H9 (cell line): Measurements from ENCODE around the gene PCSK2. TPM values are rescaled to one million over a fixed set of nuclear protein-coding genes. Genes with fewer than 3 reads are reported as not detected.

Experiments
- DNase-seq: peaks from one replicate; pipeline ENCODE4 v3.0.0-alpha.2; 2017
- H2AFZ ChIP-seq: one replicate; pipeline ENCODE4 v1.6.1; 2013; ENCODE audit warnings: mild to moderate bottlenecking, low read length, control low read depth, moderate library complexity
- H2AK5ac ChIP-seq: 2 replicates; pipeline ENCODE4 v1.6.1; 2013; ENCODE audit warnings: low read length, control low read depth, mixed read lengths; ENCODE audit not compliant: insufficient read length
- H2BK120ac ChIP-seq: one replicate; pipeline ENCODE4 v1.6.1; 2013; ENCODE audit warnings: low read depth, mild to moderate bottlenecking, low read length, control low read depth, inconsistent platforms; ENCODE audit not compliant: poor library complexity, severe bottlenecking
- H2BK12ac ChIP-seq: 2 replicates; pipeline ENCODE4 v1.6.1; 2013; ENCODE audit warnings: low read length, control low read depth, mixed read lengths, low read depth; ENCODE audit not compliant: insufficient read length
- H2BK15ac ChIP-seq: 2 replicates; pipeline ENCODE4 v1.6.1; 2013; ENCODE audit warnings: low read depth, low read length, control low read depth
- H2BK20ac ChIP-seq: one replicate; pipeline ENCODE4 v1.6.1; 2013; ENCODE audit warnings: low read depth, mild to moderate bottlenecking, low read length, control low read depth, inconsistent platforms; ENCODE audit not compliant: poor library complexity, severe bottlenecking
- H2BK5ac ChIP-seq: 2 replicates; pipeline ENCODE4 v1.6.1; 2013; ENCODE audit warnings: low read length, control low read depth, mixed read lengths; ENCODE audit not compliant: insufficient read length
- H3K14ac ChIP-seq: 2 replicates; pipeline ENCODE4 v1.6.1; 2013; ENCODE audit warnings: low read length, control low read depth; ENCODE audit not compliant: insufficient read depth
- H3K18ac ChIP-seq: 2 replicates; pipeline ENCODE4 v1.6.1; 2013; ENCODE audit warnings: low read depth, mild to moderate bottlenecking, mixed read lengths, low read length, control low read depth; ENCODE audit not compliant: insufficient read length
- H3K23ac ChIP-seq: 2 replicates; pipeline ENCODE4 v1.6.1; 2013; ENCODE audit warnings: low read length, control low read depth, mixed read lengths, low read depth; ENCODE audit not compliant: insufficient read length
- H3K23me2 ChIP-seq: 2 replicates; pipeline ENCODE4 v1.6.1; 2013; ENCODE audit warnings: low read depth, mild to moderate bottlenecking, mixed read lengths, low read length, control low read depth; ENCODE audit not compliant: insufficient read length, poor library complexity, severe bottlenecking
- H3K27ac ChIP-seq: 2 replicates; pipeline ENCODE4 v1.5.1; 2013; ENCODE audit warnings: low read length, control low read depth, mixed read lengths, low read depth; ENCODE audit not compliant: insufficient read length
- H3K27me3 ChIP-seq: 2 replicates; pipeline ENCODE4 v1.6.1; 2013; ENCODE audit warnings: low read length, control low read depth, inconsistent platforms; ENCODE audit not compliant: insufficient read depth
- H3K4ac ChIP-seq: 2 replicates; pipeline ENCODE4 v1.6.1; 2013; ENCODE audit warnings: low read depth, mild to moderate bottlenecking, control low read depth, inconsistent platforms, low read length, moderate library complexity
- H3K4me1 ChIP-seq: 2 replicates; pipeline ENCODE4 v1.6.1; 2013; ENCODE audit warnings: low read length, control low read depth, inconsistent platforms; ENCODE audit not compliant: insufficient read depth
- H3K4me2 ChIP-seq: 2 replicates; pipeline ENCODE4 v1.6.1; 2013; ENCODE audit warnings: low read length, control low read depth, mixed read lengths; ENCODE audit not compliant: insufficient read length, insufficient read depth
- H3K56ac ChIP-seq: 2 replicates; pipeline ENCODE4 v1.6.1; 2013; ENCODE audit warnings: low read depth, mild to moderate bottlenecking, mixed read lengths, low read length, control low read depth; ENCODE audit not compliant: insufficient read length
- H3K79me1 ChIP-seq: 2 replicates; pipeline ENCODE4 v1.6.1; 2013; ENCODE audit warnings: low read depth, mild to moderate bottlenecking, moderate library complexity, low read length, control low read depth, inconsistent platforms; ENCODE audit not compliant: insufficient read depth, poor library complexity, severe bottlenecking
- H3K79me2 ChIP-seq: 2 replicates; pipeline ENCODE4 v1.6.1; 2013; ENCODE audit warnings: low read length, control low read depth, inconsistent platforms; ENCODE audit not compliant: insufficient read depth
- H3K9ac ChIP-seq: 2 replicates; pipeline ENCODE4 v1.6.1; 2013; ENCODE audit warnings: low read length, control low read depth, mixed read lengths; ENCODE audit not compliant: insufficient read length; ENCODE audit errors: extremely low read depth
- H3K9me3 ChIP-seq: one replicate; pipeline ENCODE4 v1.6.1; 2013; ENCODE audit warnings: low read depth, low read length, inconsistent platforms; ENCODE audit not compliant: control insufficient read depth
- H3T11ph ChIP-seq: one replicate; pipeline ENCODE4 v1.6.1; 2013; ENCODE audit warnings: mild to moderate bottlenecking, low read length, control low read depth, inconsistent platforms
- H4K20me1 ChIP-seq: one replicate; pipeline ENCODE4 v1.6.1; 2013; ENCODE audit not compliant: control insufficient read depth, insufficient read length, insufficient read depth
- H4K5ac ChIP-seq: 2 replicates; pipeline ENCODE4 v1.6.1; 2013; ENCODE audit warnings: low read depth, mild to moderate bottlenecking, mixed read lengths, low read length, control low read depth; ENCODE audit not compliant: insufficient read length
- H4K8ac ChIP-seq: replicated peaks from 2 replicates; pipeline ENCODE4 v1.6.1; 2013; ENCODE audit warnings: low read length, control low read depth, mixed read lengths, low read depth; ENCODE audit not compliant: insufficient read length
- H4K91ac ChIP-seq: 2 replicates; pipeline ENCODE4 v1.6.1; 2013; ENCODE audit warnings: low read depth, mild to moderate bottlenecking, moderate library complexity, mixed read lengths, low read length, control low read depth; ENCODE audit not compliant: insufficient read length
- H3K27ac Mint-ChIP-seq, 3 experiments: 2 replicates in 2 of 3; 3 replicates in 1 of 3; pipeline ENCODE4 v1.8.0; 2020 to 2021; ENCODE audit warnings: mixed read lengths in 3 of 3, mild to moderate bottlenecking in 1 of 3, moderate library complexity in 1 of 3
- H3K27me3 Mint-ChIP-seq: 2 replicates; pipeline ENCODE4 v1.8.0; 2021; ENCODE audit warnings: low read depth, mild to moderate bottlenecking, moderate library complexity, mixed read lengths
- H3K36me3 Mint-ChIP-seq, 3 experiments: 2 replicates in 2 of 3; 3 replicates in 1 of 3; pipeline ENCODE4 v1.8.0; 2020 to 2021; ENCODE audit warnings: low read depth in 3 of 3, mixed read lengths in 3 of 3; ENCODE audit not compliant: insufficient read depth in 1 of 3
- H3K4me1 Mint-ChIP-seq, 2 experiments: 2 replicates each; pipeline ENCODE4 v1.8.0; 2020; ENCODE audit warnings: mixed read lengths in 2 of 2
- H3K4me3 Mint-ChIP-seq, 2 experiments: 2 replicates in 1 of 2; 3 replicates in 1 of 2; pipeline ENCODE4 v1.8.0; 2020 to 2021; ENCODE audit warnings: mild to moderate bottlenecking in 2 of 2, mixed read lengths in 2 of 2, moderate library complexity in 1 of 2
- H3K9me3 Mint-ChIP-seq, 2 experiments: 2 replicates in 1 of 2; 3 replicates in 1 of 2; pipeline ENCODE4 v1.8.0; 2020; ENCODE audit warnings: mild to moderate bottlenecking in 2 of 2, mixed read lengths in 2 of 2, moderate library complexity in 1 of 2
- CTCF ChIP-seq: fragments of 200-600 bp; sonication (generic); conservative IDR thresholded peaks from 3 replicates; pipeline ENCODE4 v1.8.0; 2021; ENCODE audit warnings: antibody characterized with exemption, mild to moderate bottlenecking
- WGBS: extraction: QIAGEN DNeasy Blood & Tissue Kit; methylation state at CpG from one replicate; pipeline ENCODE4 v1.1.7; 2013; ENCODE audit warnings: missing lambda C conversion rate, low lambda C conversion rate, mixed read lengths; ENCODE audit not compliant: insufficient read length; ENCODE audit errors: extremely low coverage; 5-methylcytosine and 5-hydroxymethylcytosine counted together
- total RNA-seq: library from RNA; stranded (reverse); gene quantifications from 2 replicates; pipeline ENCODE4 v1.2.1, GENCODE V29; 2021

PCSK2 gene
- total RNA-seq, 1 experiment from 2014 or later, result 2.8 TPM

DNA sequence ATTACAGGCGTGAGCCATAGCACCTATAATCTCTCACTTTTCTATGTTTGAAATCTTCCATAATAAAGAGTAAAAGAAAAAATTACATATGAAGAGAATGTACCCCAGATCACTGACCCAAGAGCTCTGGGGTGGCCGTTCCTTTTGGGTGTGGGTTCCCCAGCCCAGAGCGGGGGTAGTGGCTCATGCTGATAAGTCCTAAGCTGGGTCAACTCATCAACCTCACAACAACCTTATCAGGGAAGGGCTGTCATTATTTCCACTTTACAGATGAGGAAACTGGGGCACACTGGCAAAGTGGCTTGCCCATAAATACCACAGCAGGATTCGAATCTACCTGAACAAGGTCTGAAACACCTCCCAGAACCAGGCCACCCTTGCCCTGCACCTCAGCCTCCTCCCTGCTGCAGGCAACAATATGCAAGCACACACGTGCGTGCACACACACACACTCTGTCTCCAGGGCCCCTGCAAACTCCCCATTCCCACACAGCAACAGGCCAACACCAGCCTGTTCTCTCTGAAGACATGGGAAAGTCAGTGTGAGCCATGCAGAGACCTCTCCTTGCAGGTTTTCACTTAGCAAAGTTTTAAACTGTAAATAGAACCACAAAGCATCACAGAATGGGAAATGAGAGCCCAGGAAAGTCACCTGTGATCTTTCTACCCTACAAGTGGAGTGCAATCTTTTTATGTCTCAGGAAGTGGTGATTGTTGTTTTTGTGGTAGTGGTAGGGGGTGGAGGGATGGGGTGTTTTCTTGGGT lies 276.6 kb downstream of the PCSK2 start:
- H3K27ac ChIP-seq, result no peak overlapping the region
- no peak overlapping the region for H2BK20ac ChIP-seq
- no peak overlapping the region for H3K4ac ChIP-seq
- H3K14ac ChIP-seq, result no peak overlapping the region
- H2AK5ac ChIP-seq, result no peak overlapping the region
- H3K9ac ChIP-seq, result no peak overlapping the region
- WGBS, result no CpG with 5 or more reads among the region's 6 CpGs
- no peaks in the 10 kb centered on the region for H3K79me1 ChIP-seq
- no peaks in the 10 kb centered on the region for H3K9me3 Mint-ChIP-seq
- no peak overlapping the region for H3K4me3 Mint-ChIP-seq
- H3K4me1 ChIP-seq, result no peaks in the 10 kb centered on the region
- peak; percentile 18 for DNase-seq
- H2BK5ac ChIP-seq, result no peak overlapping the region
- no peak overlapping the region for H2AFZ ChIP-seq
- no peak for TF ChIP-seq CTCF
- H3K9me3 ChIP-seq, result no peaks in the 10 kb centered on the region
- H3K4me1 Mint-ChIP-seq, result peaks cover 14 to 23% of the 10 kb centered on the region in 2 experiments
- peaks cover 9% of the 10 kb centered on the region for H3K27me3 Mint-ChIP-seq
- H3K4me2 ChIP-seq, result no peak overlapping the region
- H3K23ac ChIP-seq, result no peak overlapping the region
- H4K5ac ChIP-seq, result no peak overlapping the region
- H4K8ac ChIP-seq, result no peak overlapping the region
- H2BK15ac ChIP-seq, result no peak overlapping the region
- H3K18ac ChIP-seq, result no peak overlapping the region
- H4K91ac ChIP-seq, result no peak overlapping the region
- H4K20me1 ChIP-seq, result no peaks in the 10 kb centered on the region
- peaks cover 5% of the 10 kb centered on the region for H3K23me2 ChIP-seq
- no peak overlapping the region for H3K56ac ChIP-seq
- no peak overlapping the region for H3T11ph ChIP-seq
- no peak overlapping the region for H2BK120ac ChIP-seq
- no peaks in the 10 kb centered on the region; a peak in 1 of 7 replicates for H3K36me3 Mint-ChIP-seq
- H3K27me3 ChIP-seq, result no peaks in the 10 kb centered on the region; the same call in 1 of the 2 replicates
- H2BK12ac ChIP-seq, result no peak overlapping the region
- no peak overlapping the region for H3K27ac Mint-ChIP-seq
- no peaks in the 10 kb centered on the region for H3K79me2 ChIP-seq
